Stimulated activated CD8-positive, alpha-beta memory T cell treated with anti-CD3 and anti-CD28 coated beads, Interleukin-4, amount 100 ng/mL, for 1 hour (primary cell): ENCODE data around the gene APLF.

ENCODE experiments used
- DNase-seq, 2 donors: peaks; one replicate each; pipeline ENCODE4 v3.0.0-alpha.2; 2020; ENCODE audit warnings: low read depth in 2 of 2, low spot score in 1 of 2

APLF gene

GRCh38 chr2:68467077-68467960 lies at the start of gene APLF, which contains the start of gene FBXO48:
TSS of gene APLF (plus strand) at chr2:68467585. CDS start at chr2:68467732, 147 bp downstream.
TSS of gene FBXO48 (minus strand) at chr2:68467294. CDS start at chr2:68465145, 2,149 bp downstream.
- peak; percentile 94 to 96 for DNase-seq

- DNase-seq: no peak
Measured at GRCh38 chr2:68417926-68418325, 49.5 kb upstream of the APLF start.

GRCh38 chr2:68418419-68418818 lies 49.0 kb upstream of the APLF start:
- DNase-seq: no peak

GRCh38 chr2:68418855-68419254 lies 48.5 kb upstream of the APLF start:
- DNase-seq: no peak

GRCh38 chr2:68420254-68420910 lies 47.0 kb upstream of the APLF start:
- no peak for DNase-seq

- DNase-seq: no peak
Measured at GRCh38 chr2:68423966-68424650, 43.3 kb upstream of the APLF start.

GRCh38 chr2:68425503-68425902 lies 41.9 kb upstream of the APLF start:
- DNase-seq: no peak

- DNase-seq: no peak
Measured at GRCh38 chr2:68426446-68426845, 40.9 kb upstream of the APLF start.

- no peak for DNase-seq
Measured at GRCh38 chr2:68426848-68427579, 40.4 kb upstream of the APLF start.

GRCh38 chr2:68428126-68428525 lies 39.3 kb upstream of the APLF start:
- DNase-seq: no peak

- DNase-seq: no peak
Measured at GRCh38 chr2:68428746-68429145, 38.6 kb upstream of the APLF start.

GRCh38 chr2:68429311-68429826 lies 38.0 kb upstream of the APLF start:
- no peak for DNase-seq

GRCh38 chr2:68431316-68431972 lies 35.9 kb upstream of the APLF start:
- no peak for DNase-seq

- no peak for DNase-seq
Measured at GRCh38 chr2:68432696-68433658, 34.4 kb upstream of the APLF start.

GRCh38 chr2:68434981-68435380 lies 32.4 kb upstream of the APLF start:
- no peak for DNase-seq

- DNase-seq: no peak
Measured at GRCh38 chr2:68435615-68436014, 31.8 kb upstream of the APLF start.

GRCh38 chr2:68436270-68436669 lies 31.1 kb upstream of the APLF start:
- no peak for DNase-seq

GRCh38 chr2:68438455-68439303 lies 28.7 kb upstream of the APLF start:
- no peak for DNase-seq
